Glomerular visceral epithelial cell (primary cell): ENCODE measurements around the gene MMP10.

ENCODE experiments used
- DNase-seq: peaks from one replicate; pipeline ENCODE4 v3.0.0-alpha.2; 2016; ENCODE audit errors: extremely low spot score

Gene MMP10

GRCh38 chr11:102780491-102780918, at the start of gene MMP10:
Gene MMP10, minus strand, starts transcription at chr11:102780628. Its CDS starts 37 bp downstream, at chr11:102780591.
- DNase-seq, result peak; percentile 41

- no peak for DNase-seq
These were observed 49.0 kb upstream of the MMP10 start for GRCh38 chr11:102829316-102830000.

GRCh38 chr11:102824556-102824955, 44.1 kb upstream of the MMP10 start:
- DNase-seq, result no peak

- DNase-seq, result no peak
These were observed 39.1 kb upstream of the MMP10 start for GRCh38 chr11:102819491-102819890.

GRCh38 chr11:102813484-102813883, 33.1 kb upstream of the MMP10 start:
- DNase-seq, result no peak

DNA sequence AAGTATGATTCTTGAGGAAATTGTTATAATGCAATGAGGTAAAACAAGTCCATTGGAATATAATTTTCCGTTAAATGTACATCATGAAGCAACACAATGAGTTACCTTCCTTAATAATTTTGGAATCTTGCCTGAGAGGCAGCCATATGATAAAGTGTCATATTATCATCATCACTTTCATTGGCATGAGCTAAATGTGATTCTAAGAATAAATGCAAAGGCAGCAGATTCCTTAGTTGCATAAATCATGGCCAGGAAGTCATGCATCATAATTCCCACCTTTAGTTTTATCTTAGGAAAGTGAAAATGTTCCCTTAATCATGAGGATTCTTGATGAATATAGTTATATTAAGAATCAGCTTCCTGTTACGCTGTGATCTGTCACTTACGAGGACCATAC, 31.8 kb upstream of the MMP10 start:
- no peak for DNase-seq

- DNase-seq, result peak; percentile 17
These were observed 30.7 kb upstream of the MMP10 start for GRCh38 chr11:102810950-102811660.

- no peak for DNase-seq
These were observed 29.5 kb upstream of the MMP10 start for GRCh38 chr11:102809971-102810370.

- no peak for DNase-seq
These were observed 27.5 kb upstream of the MMP10 start for GRCh38 chr11:102807921-102808320.

DNA sequence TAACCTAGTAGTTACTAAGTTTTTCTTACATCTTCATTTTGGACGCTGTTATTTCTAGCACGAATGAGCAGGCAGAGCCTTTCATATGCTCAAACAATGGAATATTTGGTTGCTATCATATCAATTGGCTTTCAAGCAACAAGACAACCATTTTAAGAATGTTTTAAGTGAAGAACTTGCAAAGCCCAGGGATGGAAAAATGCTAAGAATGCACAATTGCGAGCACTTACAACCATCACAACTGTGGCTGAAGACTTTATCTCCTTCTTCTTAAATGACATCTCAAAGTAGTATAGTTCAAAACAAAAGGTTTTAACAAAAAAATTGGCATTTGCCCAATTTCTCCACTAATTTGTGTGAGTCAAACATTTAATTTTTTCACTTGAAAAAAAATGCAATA, 25.9 kb upstream of the MMP10 start:
- DNase-seq, result no peak

DNA sequence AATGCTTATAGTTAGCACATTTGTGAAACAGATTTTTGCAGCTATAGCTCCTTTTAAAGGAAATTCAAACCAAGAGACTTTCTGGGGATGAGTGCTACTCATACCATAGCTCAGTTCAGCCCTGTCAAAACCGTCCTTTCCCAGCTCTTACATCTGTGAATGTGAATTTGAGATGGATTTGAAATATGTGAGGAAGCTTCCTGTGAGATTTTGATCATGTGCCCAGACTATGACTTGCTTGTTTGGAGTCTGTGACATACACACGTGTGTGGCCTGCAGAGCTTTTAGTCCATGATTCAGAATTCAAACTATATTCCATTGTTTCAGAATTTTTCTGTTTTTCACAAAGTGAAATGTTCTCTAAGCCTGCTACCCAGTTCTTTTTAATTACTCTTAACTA, 21.9 kb upstream of the MMP10 start:
- no peak for DNase-seq

- DNase-seq, result no peak
These were observed 20.3 kb upstream of the MMP10 start for GRCh38 chr11:102800767-102801166.

GRCh38 chr11:102799681-102800340, 19.4 kb upstream of the MMP10 start:
- no peak for DNase-seq

- peak; percentile 2 for DNase-seq
These were observed 17.8 kb upstream of the MMP10 start, which contains the start of gene MMP1 for GRCh38 chr11:102798012-102798746. Gene MMP1, minus strand, starts transcription at chr11:102798160. Its CDS starts 68 bp downstream, at chr11:102798092.

DNA sequence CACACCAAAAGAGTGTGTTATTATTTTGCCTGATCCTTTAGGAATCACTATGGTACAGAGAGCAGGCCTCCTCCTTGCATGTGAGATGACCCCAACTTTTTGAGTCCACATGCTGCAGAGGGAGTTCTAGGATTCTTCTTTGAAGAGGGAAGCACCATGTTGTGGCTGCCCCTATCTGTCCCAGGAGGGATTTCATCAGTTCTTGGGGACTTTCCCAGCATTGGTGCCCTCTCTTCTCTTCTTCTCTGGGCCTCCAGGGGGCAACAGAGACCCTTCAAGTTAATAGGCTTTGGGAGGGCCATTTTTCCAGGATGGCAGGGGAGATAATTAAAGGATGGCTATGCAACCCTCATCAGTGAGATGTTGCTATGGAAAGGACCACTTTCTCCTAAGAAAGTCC, 14.0 kb upstream of the MMP10 start:
- DNase-seq, result peak; percentile 27

- DNase-seq, result no peak
These were observed 13.4 kb upstream of the MMP10 start for GRCh38 chr11:102793677-102794290.

GRCh38 chr11:102792604-102793003, 12.2 kb upstream of the MMP10 start:
- DNase-seq, result no peak

DNA sequence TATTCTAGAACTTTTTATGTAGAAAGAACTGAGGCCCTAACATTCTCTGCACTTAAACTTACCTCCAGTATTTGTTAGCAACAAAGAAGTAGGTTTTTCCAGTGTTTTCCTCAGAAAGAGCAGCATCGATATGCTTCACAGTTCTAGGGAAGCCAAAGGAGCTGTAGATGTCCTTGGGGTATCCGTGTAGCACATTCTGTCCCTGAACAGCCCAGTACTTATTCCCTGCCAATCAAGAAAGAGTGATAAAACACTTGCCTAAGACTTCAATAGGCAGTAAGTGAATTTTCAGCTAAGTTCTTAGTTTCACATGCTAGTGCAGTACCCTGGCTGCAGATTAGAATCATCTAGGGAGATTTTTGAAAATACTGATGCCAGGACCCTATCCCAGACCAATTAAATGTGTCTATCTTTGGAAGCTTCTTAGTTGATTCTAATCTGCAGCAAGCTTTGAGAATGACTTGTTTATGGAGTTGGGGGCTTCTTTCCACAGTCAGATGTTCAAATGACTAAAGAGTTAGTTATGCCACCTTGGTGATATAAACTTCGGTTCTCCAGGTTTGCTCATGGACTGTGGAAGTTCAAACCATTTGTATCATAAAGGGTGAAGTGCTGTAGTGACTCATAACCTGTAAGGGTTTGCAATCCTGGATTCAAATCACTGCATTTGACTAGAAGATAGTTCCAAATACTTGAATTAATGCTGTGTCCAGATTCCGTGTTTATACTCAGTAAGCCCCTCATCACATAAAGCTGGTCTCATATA, 11.0 kb upstream of the MMP10 start:
- DNase-seq, result no peak

DNA sequence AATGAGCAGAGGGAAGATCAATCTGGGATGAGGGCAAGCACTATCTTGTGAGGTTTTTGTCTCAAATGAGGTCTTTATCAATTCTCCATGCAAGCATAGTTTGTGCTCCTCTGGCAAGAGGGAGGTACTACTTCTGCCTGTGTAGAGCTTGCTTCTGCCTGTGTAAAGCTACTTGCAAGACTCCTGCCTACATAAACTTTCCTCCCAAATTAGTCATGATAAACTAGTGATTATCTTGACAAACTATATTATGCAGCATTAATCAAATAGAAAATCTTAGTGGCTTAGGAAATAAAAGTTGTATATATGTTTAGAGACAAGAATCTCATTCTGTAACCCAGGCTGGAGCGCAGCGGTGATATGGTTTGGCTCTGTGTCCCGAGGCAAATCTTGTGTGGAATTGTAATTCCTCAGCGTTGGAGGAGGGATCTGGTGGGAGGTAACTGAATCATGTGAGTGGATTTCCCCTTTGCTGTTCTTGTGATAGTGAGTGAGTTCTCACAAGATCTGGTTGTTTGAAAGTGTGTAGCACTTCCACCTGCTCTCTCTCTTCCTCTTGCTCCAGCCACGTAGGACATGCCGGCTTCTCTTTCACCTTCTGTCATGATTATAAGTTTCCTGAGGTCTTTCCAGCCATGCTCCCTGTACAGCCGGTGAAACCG, 8.0 kb upstream of the MMP10 start:
- DNase-seq, result no peak

- DNase-seq, result no peak
These were observed 4.0 kb upstream of the MMP10 start for GRCh38 chr11:102784380-102784779.
